HUES64 (cell line): ENCODE results near the gene CYP4F3.
"Not testable (repeated sequence)": the region's sequence is repeated elsewhere in the genome, so short reads cannot be mapped to it uniquely, and the experiment has no call there.

Experiments
- H3K27ac ChIP-seq: 2 replicates; pipeline ENCODE4 v1.7.0; 2013; ENCODE audit warnings: low read depth, low read length, inconsistent platforms
- H3K27me3 ChIP-seq: 2 replicates; pipeline ENCODE4 v1.6.1; 2013; ENCODE audit warnings: mild to moderate bottlenecking, low read length; ENCODE audit not compliant: insufficient read depth
- H3K36me3 ChIP-seq: 2 replicates; pipeline ENCODE4 v1.6.1; 2013; ENCODE audit warnings: mild to moderate bottlenecking, low read length; ENCODE audit not compliant: insufficient read depth
- H3K4me1 ChIP-seq: 2 replicates; pipeline ENCODE4 v1.6.1; 2013; ENCODE audit warnings: mild to moderate bottlenecking, low read length, moderate library complexity; ENCODE audit not compliant: insufficient read depth
- H3K4me3 ChIP-seq: 2 replicates; pipeline ENCODE4 v1.5.1; 2013; ENCODE audit warnings: mild to moderate bottlenecking, low read length, moderate library complexity
- H3K9ac ChIP-seq: 2 replicates; pipeline ENCODE4 v1.6.1; 2013; ENCODE audit warnings: mild to moderate bottlenecking, low read depth, low read length
- H3K9me3 ChIP-seq: 2 replicates; pipeline ENCODE4 v1.6.1; 2013; ENCODE audit warnings: low read depth, low read length; ENCODE audit not compliant: insufficient read depth
- WGBS: fragments of 150-250, 120-280 bp; methylation state at CpG from one replicate; pipeline ENCODE4 v1.1.7; 2013; ENCODE audit warnings: missing lambda C conversion rate; 5-methylcytosine and 5-hydroxymethylcytosine counted together

The CYP4F3 gene

DNA sequence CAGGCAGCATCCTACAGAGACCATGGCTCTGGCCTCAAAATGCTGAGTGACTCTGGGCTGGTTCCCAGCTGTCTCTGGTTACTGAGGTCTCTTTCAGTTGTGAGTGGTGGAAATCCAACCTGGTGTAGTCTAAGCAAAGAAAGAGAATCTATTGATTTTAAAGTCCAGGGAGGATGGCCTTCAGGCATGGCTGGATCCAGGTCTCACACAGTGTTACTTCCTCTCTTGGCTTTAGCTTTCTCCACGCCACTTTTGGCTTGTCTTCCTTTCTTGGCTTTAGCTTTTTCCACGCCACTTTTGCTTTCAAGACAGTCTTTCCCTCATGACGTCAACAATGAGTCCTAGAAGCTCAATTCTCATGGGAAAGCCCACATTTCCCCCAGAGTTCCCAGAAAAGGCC lies 4.1 kb downstream of the CYP4F3 start:
- H3K27me3 ChIP-seq, result no peaks in the 10 kb centered on the region
- H3K4me3 ChIP-seq, result no peak overlapping the region
- no peak overlapping the region for H3K9ac ChIP-seq
- no peak overlapping the region for H3K27ac ChIP-seq
- peaks cover 93% of the 10 kb centered on the region for H3K9me3 ChIP-seq
- no peaks in the 10 kb centered on the region for H3K36me3 ChIP-seq
- WGBS, result 54% methylated on average over 3 of the region's 3 CpGs
- no peaks in the 10 kb centered on the region for H3K4me1 ChIP-seq

DNA sequence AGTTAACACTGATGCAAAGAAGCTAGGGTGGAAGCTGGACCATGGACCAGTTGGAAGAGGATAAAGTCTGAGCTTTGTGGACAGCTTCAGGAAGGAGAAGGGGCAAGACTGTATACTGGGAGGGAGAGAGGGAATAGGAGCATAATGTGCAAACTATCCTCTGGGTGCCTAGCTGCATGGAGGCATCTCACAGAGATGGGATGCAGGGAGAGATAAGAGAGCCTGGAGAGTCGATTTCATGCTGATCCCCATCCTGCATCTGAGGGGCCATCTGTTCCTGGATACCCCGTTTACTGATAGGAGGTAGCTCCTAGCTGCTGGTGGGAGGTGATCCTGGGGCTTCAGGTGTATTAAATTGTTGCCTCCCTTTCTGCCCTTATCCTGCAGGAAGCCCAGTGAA lies 8.8 kb downstream of the CYP4F3 start:
- 50% methylated on average over 2 of the region's 2 CpGs for WGBS
- peaks cover 85% of the 10 kb centered on the region for H3K9me3 ChIP-seq
- no peaks in the 10 kb centered on the region for H3K27me3 ChIP-seq

DNA sequence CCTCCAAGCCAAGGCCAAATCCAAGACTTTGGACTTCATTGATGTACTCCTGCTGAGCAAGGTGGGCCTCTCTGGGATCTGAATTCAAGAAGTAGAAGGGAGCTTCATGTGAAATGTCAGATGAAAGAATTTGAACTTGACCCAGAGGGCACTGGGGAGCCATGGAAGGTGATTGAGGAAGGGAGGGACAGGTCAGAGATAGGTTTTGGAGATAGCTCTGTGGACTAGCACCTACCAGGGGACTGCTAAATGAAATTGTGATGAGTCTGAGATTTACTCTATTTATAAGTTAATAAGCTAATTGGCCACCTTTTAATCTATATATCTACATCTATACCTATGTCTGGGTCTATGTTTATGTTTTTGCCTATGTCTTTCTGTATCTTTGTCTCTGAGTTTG lies 9.4 kb downstream of the CYP4F3 start:
- not testable (repeated sequence) for H3K4me3 ChIP-seq, H3K9ac ChIP-seq, H3K4me1 ChIP-seq, H3K27me3 ChIP-seq, H3K27ac ChIP-seq, H3K36me3 ChIP-seq
- peaks cover 84% of the 10 kb centered on the region for H3K9me3 ChIP-seq

More for the DNA sequence above, 8.8 kb downstream of the CYP4F3 start:
- H3K4me1 ChIP-seq, result no peaks in the 10 kb centered on the region
- H3K36me3 ChIP-seq, result no peaks in the 10 kb centered on the region
- no peak overlapping the region for H3K27ac ChIP-seq
- no peak overlapping the region for H3K9ac ChIP-seq
- no peak overlapping the region for H3K4me3 ChIP-seq

DNA sequence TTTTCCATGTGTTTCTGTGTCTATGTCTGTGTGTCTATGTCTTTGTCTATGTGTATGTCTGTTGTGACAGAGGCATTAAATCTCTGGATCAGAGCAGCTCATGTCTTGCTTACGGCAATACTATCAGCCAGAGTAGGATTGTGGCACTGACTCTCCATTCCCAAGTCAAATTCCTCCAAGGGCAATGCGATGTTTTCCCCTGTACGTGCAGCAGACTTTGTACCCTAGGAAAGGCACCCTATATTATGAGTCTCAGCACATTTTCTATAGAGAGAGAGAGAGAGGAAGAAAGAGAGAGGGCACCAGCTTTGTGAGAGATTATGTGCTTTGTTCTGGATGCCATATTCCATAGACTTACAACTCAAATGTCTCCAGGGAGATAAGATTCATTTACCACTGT lies 11.1 kb downstream of the CYP4F3 start:
- 64% methylated on average over 3 of the region's 3 CpGs for WGBS

DNA sequence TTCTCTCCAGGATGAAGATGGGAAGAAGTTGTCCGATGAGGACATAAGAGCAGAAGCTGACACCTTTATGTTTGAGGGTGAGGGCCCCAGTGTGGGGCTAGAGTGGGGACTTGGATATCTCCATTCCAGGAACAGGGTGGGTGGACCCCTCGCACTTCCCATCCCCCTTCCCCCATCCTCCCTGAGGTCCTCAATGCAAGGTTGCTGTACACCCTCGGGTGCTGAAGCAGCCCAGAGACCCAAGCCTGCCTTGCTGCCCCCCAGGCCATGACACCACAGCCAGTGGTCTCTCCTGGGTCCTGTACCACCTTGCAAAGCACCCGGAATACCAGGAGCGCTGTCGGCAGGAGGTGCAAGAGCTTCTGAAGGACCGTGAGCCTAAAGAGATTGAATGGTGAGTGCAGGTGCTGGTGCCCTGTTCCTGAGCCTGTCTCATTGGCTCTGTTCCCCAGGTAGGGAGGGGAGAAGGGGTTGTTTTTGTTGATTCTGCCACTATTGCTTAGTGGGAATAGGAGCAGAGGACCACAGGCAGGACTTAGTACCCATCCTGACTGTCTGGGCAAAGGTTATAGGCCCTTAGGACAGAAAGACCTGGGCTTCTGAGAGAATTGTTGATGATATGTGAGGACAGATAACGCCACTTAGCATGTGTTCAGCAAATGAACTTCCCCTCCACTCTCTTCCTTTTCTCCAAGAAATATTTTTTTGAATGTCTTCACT lies 12.0 kb downstream of the CYP4F3 start:
- H3K4me3 ChIP-seq, result no peak overlapping the region
- H3K9me3 ChIP-seq, result peaks cover 75% of the 10 kb centered on the region
- 81% methylated on average over 7 of the region's 8 CpGs for WGBS

More for the DNA sequence above, 11.1 kb downstream of the CYP4F3 start:
- Histone ChIP-seq H3K9me3 (peaks cover 77% of the 10 kb centered on the region), H3K27me3 (no peaks in the 10 kb centered on the region), H3K9ac (no peak overlapping the region), H3K27ac (no peak overlapping the region), H3K36me3 (no peaks in the 10 kb centered on the region), H3K4me1 (no peaks in the 10 kb centered on the region), H3K4me3 (no peak overlapping the region)

DNA sequence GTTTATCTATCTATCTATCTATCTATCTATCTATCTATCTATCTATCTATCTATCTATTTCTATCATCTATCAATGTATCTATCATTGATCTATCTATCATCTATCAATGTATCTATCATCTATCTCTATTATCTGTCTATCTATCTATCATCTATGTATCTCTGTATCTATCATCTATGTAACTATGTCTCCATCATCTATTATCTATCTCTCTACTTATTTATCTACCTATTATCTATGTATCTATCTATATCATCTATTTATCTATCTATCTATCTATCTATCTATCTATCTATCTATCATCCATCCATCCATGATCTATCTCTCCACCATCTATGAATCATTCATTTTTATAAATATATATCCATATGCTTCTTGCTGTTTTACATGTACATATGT lies 15.8 kb downstream of the CYP4F3 start:
- Histone ChIP-seq H3K4me3 (no peak overlapping the region), H3K9me3 (peaks cover 74% of the 10 kb centered on the region), H3K36me3 (no peaks in the 10 kb centered on the region), H3K27ac (no peak overlapping the region), H3K4me1 (no peaks in the 10 kb centered on the region), H3K27me3 (no peaks in the 10 kb centered on the region), H3K9ac (no peak overlapping the region)

More for the DNA sequence above, 12.0 kb downstream of the CYP4F3 start:
- Histone ChIP-seq H3K4me1 (no peaks in the 10 kb centered on the region), H3K27ac (no peak overlapping the region), H3K27me3 (no peaks in the 10 kb centered on the region), H3K36me3 (no peaks in the 10 kb centered on the region), H3K9ac (no peak overlapping the region)

DNA sequence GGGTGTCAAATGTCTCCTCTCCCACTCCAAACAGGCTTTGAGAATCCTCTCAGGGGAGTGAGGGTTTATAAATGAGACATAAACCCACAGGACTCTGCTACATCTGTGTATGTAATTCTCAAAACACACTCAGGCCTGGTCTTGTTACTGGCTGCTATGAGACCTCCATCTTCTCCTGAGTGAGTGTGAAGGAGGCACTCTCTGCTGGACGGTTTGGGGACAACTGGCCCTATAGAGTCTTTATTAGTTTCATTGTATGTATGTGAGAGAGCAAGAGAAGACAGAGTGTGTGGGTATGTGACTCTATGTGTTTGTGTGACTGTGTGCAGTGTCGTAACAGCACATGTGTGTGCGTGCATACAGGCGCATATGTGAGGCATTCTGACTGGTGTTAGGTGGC lies 22.6 kb downstream of the CYP4F3 start:
- Histone ChIP-seq H3K4me3 (no peak overlapping the region), H3K27me3 (no peaks in the 10 kb centered on the region), H3K27ac (no peak overlapping the region), H3K9me3 (peaks cover 88% of the 10 kb centered on the region), H3K36me3 (no peaks in the 10 kb centered on the region), H3K4me1 (no peaks in the 10 kb centered on the region), H3K9ac (no peak overlapping the region)
- 80% methylated on average over 4 of the region's 4 CpGs for WGBS

DNA sequence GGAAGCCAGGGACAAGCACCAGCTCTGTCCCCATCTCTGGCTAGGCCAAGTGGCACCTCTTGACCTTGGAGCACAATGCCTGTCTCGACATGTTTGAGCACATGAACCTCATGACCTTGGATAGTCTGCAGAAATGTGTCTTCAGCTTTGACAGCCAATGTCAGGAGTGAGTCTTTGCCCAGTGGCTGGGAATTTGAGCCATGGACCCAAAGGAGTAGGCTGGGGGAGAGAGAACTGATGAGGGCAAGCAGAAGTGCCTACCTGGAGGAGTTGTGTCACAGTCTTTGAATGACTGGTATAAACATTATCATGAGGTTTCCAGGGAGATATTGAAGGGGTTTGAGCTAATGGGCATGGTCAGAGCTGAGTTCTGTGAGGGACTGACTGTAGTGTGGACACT lies 25.5 kb downstream of the CYP4F3 start:
- Histone ChIP-seq H3K9me3 (peaks cover 98% of the 10 kb centered on the region), H3K4me3 (no peak overlapping the region), H3K4me1 (no peaks in the 10 kb centered on the region), H3K9ac (no peak overlapping the region), H3K36me3 (no peaks in the 10 kb centered on the region), H3K27me3 (no peaks in the 10 kb centered on the region), H3K27ac (no peak overlapping the region)
- 42% methylated on average over 1 of the region's 1 CpG for WGBS

DNA sequence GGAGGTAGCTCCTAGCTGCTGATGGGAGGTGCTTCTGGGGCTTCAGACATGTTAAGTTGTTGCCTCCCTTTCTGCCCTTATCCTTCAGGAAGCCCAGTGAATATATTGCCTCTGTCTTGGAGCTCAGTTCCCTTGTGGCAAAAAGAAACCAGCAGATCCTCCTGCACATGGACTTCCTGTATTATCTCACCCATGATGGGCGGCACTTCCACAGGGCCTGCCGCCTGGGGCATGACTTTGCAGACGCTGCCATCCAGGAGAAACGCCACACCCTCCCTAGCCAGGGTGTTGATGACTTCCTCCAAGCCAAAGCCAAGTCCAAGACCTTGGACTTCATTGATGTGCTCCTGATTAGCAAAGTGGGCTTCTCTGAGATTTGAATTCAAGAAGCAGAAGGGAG lies 26.2 kb downstream of the CYP4F3 start:
- H3K4me3 ChIP-seq, result no peak overlapping the region
- H3K9ac ChIP-seq, result no peak overlapping the region
- H3K4me1 ChIP-seq, result no peaks in the 10 kb centered on the region
- 66% methylated on average over 4 of the region's 4 CpGs for WGBS
- no peaks in the 10 kb centered on the region for H3K27me3 ChIP-seq
- no peak overlapping the region for H3K27ac ChIP-seq
- H3K9me3 ChIP-seq, result peaks cover 98% of the 10 kb centered on the region
- H3K36me3 ChIP-seq, result no peaks in the 10 kb centered on the region

DNA sequence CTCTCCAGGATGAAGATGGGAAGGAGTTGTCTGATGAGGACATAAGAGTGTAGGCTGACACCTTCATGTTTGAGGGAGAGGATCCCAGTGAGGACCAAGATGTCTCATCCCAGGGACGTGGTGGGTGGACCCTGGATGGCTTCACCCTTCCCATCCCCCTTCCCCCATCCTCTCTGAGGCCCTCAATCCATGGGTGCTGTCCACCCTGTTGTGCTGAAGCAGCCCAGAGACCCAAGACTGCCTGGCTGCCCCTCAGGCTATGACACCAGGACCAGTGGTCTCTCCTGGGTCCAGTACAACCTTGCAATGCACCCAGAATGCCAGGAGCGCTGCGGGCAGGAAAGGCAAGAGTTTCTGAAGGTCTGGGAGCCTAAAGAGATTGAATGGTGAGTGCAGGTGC lies 28.7 kb downstream of the CYP4F3 start:
- no peaks in the 10 kb centered on the region for H3K4me1 ChIP-seq
- 37% methylated on average over 3 of the region's 3 CpGs for WGBS
- no peak overlapping the region for H3K4me3 ChIP-seq
- peaks cover 81% of the 10 kb centered on the region for H3K9me3 ChIP-seq
- H3K27me3 ChIP-seq, result no peaks in the 10 kb centered on the region
- H3K9ac ChIP-seq, result no peak overlapping the region
- no peak overlapping the region for H3K27ac ChIP-seq
- no peaks in the 10 kb centered on the region for H3K36me3 ChIP-seq

DNA sequence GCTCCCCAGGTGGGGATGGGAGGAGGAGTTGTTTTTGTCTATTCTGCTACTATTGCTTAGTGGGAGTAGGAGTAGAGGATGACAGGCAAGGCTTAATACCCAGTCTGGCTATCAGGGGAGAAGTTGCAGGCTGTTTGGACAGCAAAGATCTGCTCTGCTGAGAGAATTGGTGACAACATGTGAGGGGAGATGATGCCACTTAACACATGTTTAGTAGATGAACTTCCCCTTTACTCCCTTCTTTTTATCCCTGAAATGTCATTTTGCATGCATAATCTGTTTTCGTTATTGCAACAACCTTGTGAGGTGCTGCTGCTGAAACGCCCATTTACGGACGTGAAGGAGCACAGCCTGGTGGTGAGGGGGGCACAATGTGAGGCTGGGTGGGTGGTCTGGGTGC lies 29.2 kb downstream of the CYP4F3 start:
- Histone ChIP-seq H3K9me3 (peaks cover 77% of the 10 kb centered on the region), H3K4me3 (no peak overlapping the region), H3K4me1 (no peaks in the 10 kb centered on the region), H3K36me3 (no peaks in the 10 kb centered on the region), H3K9ac (no peak overlapping the region), H3K27me3 (no peaks in the 10 kb centered on the region), H3K27ac (no peak overlapping the region)
- WGBS, result 81% methylated on average over 4 of the region's 4 CpGs

DNA sequence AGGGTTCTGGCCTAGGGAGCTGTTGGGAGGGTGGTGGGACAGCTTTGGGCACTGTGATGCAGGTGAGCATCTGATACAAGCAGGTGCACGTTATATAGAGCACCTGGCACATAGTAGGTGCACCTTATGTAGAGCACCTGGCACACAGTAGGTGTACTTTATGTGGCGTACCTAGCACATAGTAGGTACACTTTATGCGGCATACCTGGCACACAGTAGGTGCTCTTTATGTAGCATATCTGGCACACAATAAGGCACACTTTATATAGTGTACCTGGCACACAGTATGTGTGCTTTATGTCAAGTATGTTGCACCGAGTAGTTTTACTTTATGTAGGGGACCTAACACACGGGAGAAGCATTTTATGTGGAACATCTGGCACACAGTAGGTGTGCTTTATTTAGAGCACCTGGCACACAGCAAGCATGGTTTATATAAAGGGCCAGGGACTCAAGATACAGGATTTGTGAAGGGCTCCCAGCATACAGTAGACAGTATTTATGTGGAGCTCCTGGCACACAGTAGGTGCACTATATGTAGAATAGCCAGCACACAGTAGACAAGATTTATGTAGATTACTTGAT lies 30.6 kb downstream of the CYP4F3 start:
- Histone ChIP-seq H3K27me3 (no peaks in the 10 kb centered on the region), H3K9ac (no peak overlapping the region), H3K27ac (no peak overlapping the region), H3K9me3 (peaks cover 69% of the 10 kb centered on the region), H3K4me3 (no peak overlapping the region), H3K36me3 (no peaks in the 10 kb centered on the region), H3K4me1 (no peaks in the 10 kb centered on the region)
- 78% methylated on average over 5 of the region's 5 CpGs for WGBS
